Endothelial cell of umbilical vein (primary cell): Measurements from ENCODE around the gene CCL27. TPM values are rescaled to one million over a fixed set of nuclear protein-coding genes. Genes with fewer than 3 reads are reported as not detected.

ENCODE experiments used
- BruUV-seq: library from RNA; stranded (reverse); fragments of 400-500 nt; replicated peaks from 2 replicates; lab custom pipeline; 2021; lab: Mats Ljungman, UMichigan
- CTCF ChIA-PET: fragments of 300-600, 350-600 bp; sonication (Branson Sonifier 250); formaldehyde crosslinking; loops from one replicate; lab custom pipeline; 2021; ENCODE audit warnings: antibody characterized with exemption, inconsistent platforms; lab: Charles Lee
- POLR2A ChIA-PET: fragments of 300-600, 350-600 bp; sonication (Branson Sonifier 250); formaldehyde crosslinking; loops from one replicate; lab custom pipeline; 2021; ENCODE audit warnings: antibody characterized with exemption, inconsistent platforms; lab: Charles Lee
- DNase-seq: peaks from one replicate; pipeline ENCODE4 v3.0.0-alpha.2; 2011; ENCODE audit warnings: low read depth, low spot score
- FAIRE-seq: peaks from 2 replicates; lab custom pipeline; 2011; peaks lifted over from hg19 to GRCh38; lab: Jason Lieb, UNC
- H2AFZ ChIP-seq: 2 replicates; pipeline ENCODE4 v1.6.0; 2012; ENCODE audit warnings: low read depth, low read length, control low read depth, inconsistent platforms
- H3K27ac ChIP-seq: 2 replicates; pipeline ENCODE4 v1.5.1; 2011; ENCODE audit warnings: low read depth, mild to moderate bottlenecking, control low read depth, low read length, moderate library complexity; ENCODE audit not compliant: insufficient read depth
- H3K27me3 ChIP-seq, 2 experiments: 2 replicates each; pipeline versions ENCODE4 v1.6.0 to v1.6.1; 2011; ENCODE audit warnings: low read length in 2 of 2, mixed read lengths in 1 of 2; ENCODE audit not compliant: control insufficient read depth in 2 of 2, insufficient read depth in 2 of 2
- H3K36me3 ChIP-seq, 2 experiments: 2 replicates in 1 of 2; 3 replicates in 1 of 2; pipeline ENCODE4 v1.5.1; 2011; ENCODE audit warnings: low read length in 2 of 2, mild to moderate bottlenecking in 1 of 2, moderate library complexity in 1 of 2; ENCODE audit not compliant: control insufficient read depth in 2 of 2, insufficient read depth in 2 of 2; ENCODE audit errors: extremely low read depth in 1 of 2
- H3K4me1 ChIP-seq: 3 replicates; pipeline ENCODE4 v1.5.1; 2011; ENCODE audit warnings: mild to moderate bottlenecking, low read length; ENCODE audit not compliant: control insufficient read depth, insufficient read depth; ENCODE audit errors: extremely low read depth
- H3K4me2 ChIP-seq: 2 replicates; pipeline ENCODE4 v1.6.1; 2011; ENCODE audit warnings: low read length, control low read depth, mixed read lengths; ENCODE audit not compliant: insufficient read depth
- H3K4me3 ChIP-seq, 3 experiments: fragments of 200-600 bp in 1 of 3; sonication (generic), shearing (Covaris generic) in 1 of 3; replicated peaks in 1 of 3; 2 replicates each; pipeline ENCODE4 v1.5.1; 2011 to 2016; ENCODE audit warnings: control low read depth in 3 of 3, low read length in 3 of 3, mild to moderate bottlenecking in 2 of 3, inconsistent platforms in 1 of 3, low read depth in 1 of 3, moderate library complexity in 1 of 3; ENCODE audit not compliant: insufficient read depth in 1 of 3
- H3K79me2 ChIP-seq: 2 replicates; pipeline ENCODE4 v1.6.0; 2012; ENCODE audit warnings: low read length, inconsistent platforms; ENCODE audit not compliant: control insufficient read depth, insufficient read depth
- H3K9ac ChIP-seq: replicated peaks from 2 replicates; pipeline ENCODE3; 2011; ENCODE audit warnings: low read length, control low read depth; ENCODE audit not compliant: insufficient read depth; ENCODE audit errors: extremely low read depth
- H3K9me1 ChIP-seq: replicated peaks from 3 replicates; pipeline ENCODE4 v1.6.0; 2011; ENCODE audit warnings: mild to moderate bottlenecking, low read length; ENCODE audit not compliant: control insufficient read depth, insufficient read depth; ENCODE audit errors: extremely low read depth
- H3K9me3 ChIP-seq: replicated peaks from 2 replicates; pipeline ENCODE4 v1.5.1; 2012; ENCODE audit warnings: low read length, inconsistent platforms; ENCODE audit not compliant: control insufficient read depth, insufficient read depth
- H4K20me1 ChIP-seq: replicated peaks from 2 replicates; pipeline ENCODE3; 2011; ENCODE audit warnings: mild to moderate bottlenecking, low read length; ENCODE audit not compliant: control insufficient read depth, insufficient read depth; ENCODE audit errors: extremely low read depth
- EZH2 ChIP-seq: IDR thresholded peaks from 2 replicates; pipeline ENCODE4 v1.6.1; 2012; ENCODE audit warnings: borderline replicate concordance, low read depth, mild to moderate bottlenecking, moderate library complexity, low read length, inconsistent platforms; ENCODE audit not compliant: severe bottlenecking
- FOS ChIP-seq: IDR thresholded peaks from 2 replicates; pipeline ENCODE4 v1.6.1; 2011; ENCODE audit warnings: mild to moderate bottlenecking, low read length, moderate library complexity, borderline replicate concordance; ENCODE audit not compliant: insufficient read depth
- GATA2 ChIP-seq: IDR thresholded peaks from 2 replicates; pipeline ENCODE4 v1.7.0; 2011; ENCODE audit warnings: low read depth, mild to moderate bottlenecking, moderate library complexity, mixed read lengths, low read length; ENCODE audit not compliant: insufficient read length, insufficient read depth
- JUN ChIP-seq: IDR thresholded peaks from 2 replicates; pipeline ENCODE4 v1.6.1; 2011; ENCODE audit warnings: borderline replicate concordance, low read depth; ENCODE audit not compliant: insufficient read length, insufficient read depth
- MYC ChIP-seq: IDR thresholded peaks from one replicate; pipeline ENCODE4 v1.6.1; 2011; ENCODE audit warnings: mild to moderate bottlenecking, low read depth, low read length
- POLR2A ChIP-seq: IDR thresholded peaks from 2 replicates; pipeline ENCODE4 v1.6.1; 2012; ENCODE audit warnings: low read depth, mild to moderate bottlenecking, control low read depth, low read length
- POLR2AphosphoS5 ChIP-seq: IDR thresholded peaks from 2 replicates; pipeline ENCODE4 v1.6.1; 2012; ENCODE audit warnings: low read depth, mild to moderate bottlenecking, control low read depth, low read length, moderate library complexity; ENCODE audit not compliant: insufficient read depth
- dilution Hi-C: fragments of 300-500 bp; cut with MboI; formaldehyde crosslinking; loops from one replicate; pipeline ENCODE4 v1.15.0; 2019; ENCODE audit warnings: low sequenced_read_pairs; ENCODE audit not compliant: extremely low pct_ligation_motif_present
- intact Hi-C: fragments of 100-400 bp; cut with micrococcal nuclease; formaldehyde crosslinking; loops from one replicate; pipeline ENCODE4 v1.10.0; 2022
- polyA plus RNA-seq, 4 experiments: library from polyadenylated mRNA; depleted of rRNA in 3 of 4; stranded (reverse) in 3 of 4; unstranded in 1 of 4; fragments of >200 nt; gene quantifications; 2 replicates each; pipeline versions ENCODE4 v1.2.1 to v1.2.3, GENCODE V29; 2011 to 2012; ENCODE audit warnings: missing spikeins in 1 of 4
- total RNA-seq: library from RNA; stranded (reverse); gene quantifications from 2 replicates; pipeline ENCODE4 v1.2.3, GENCODE V29; 2021
- TF ChIP-seq, protein P1 (sequence below): IDR thresholded peaks from 2 replicates; pipeline ENCODE4 v1.6.1; 2011; ENCODE audit not compliant: insufficient read depth, insufficient read length
- TF ChIP-seq, protein P2 (sequence below), 2 donors: IDR thresholded peaks; 1 replicate in 1 of 2; 2 replicates in 1 of 2; pipeline ENCODE4 v1.5.1; 2011; ENCODE audit warnings: low read length in 2 of 2, mild to moderate bottlenecking in 2 of 2, moderate library complexity in 2 of 2, control low read depth in 1 of 2, inconsistent platforms in 1 of 2, low read depth in 1 of 2; ENCODE audit not compliant: insufficient read depth in 1 of 2; ENCODE audit errors: extremely low read depth in 1 of 2

CCL27 gene
- total and polyA plus RNA-seq, 2 donors (not counting 3 experiments of a cell fraction or from before 2014, with no cell fraction given), result not detected

DNA sequence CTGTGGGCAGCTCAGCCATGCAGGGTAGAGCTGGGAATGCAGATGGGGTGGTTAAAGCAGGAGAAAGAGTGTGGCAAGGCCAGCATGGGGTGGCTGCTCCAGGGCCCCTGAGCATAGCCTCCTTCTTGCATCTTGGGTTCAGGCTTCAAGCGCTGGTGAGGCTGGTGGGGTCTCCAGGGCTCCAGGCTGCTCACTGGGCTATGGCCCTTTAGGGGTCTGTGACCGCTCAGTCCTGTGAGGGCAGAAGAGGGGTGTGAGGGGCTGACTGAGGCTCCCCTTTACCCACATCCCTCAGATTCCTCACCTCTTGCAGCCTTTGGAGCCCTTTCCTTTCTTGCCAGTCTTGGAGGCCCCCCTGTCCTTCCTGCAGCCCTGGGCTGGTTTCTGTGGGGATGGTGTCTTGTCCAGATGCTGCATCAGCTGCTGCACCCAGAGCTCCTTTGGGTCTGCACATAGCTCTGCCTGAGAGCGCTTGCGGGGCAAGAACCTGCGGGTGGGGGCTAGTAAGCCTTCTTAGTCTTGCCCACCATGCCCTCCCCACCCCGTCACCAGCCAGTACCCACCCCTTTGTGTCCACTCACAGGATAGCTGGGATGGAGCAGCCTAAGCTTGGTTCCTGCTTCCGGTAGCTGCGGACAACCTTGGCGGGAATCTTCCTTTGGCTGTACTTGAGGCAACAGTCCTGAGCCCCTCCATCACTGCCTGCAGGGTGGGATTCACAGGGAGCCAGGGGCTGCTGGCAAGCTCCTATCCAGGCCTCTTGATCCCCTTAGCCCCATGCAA lies 46.9 kb upstream of the CCL27 start:
- ChIA-PET CTCF (interaction anchor here (0.7 to 2.0 kb wide), 5 partner anchors 8 to 184 kb away, joined by 3 to 8 read pairs (median 3); no protein-coding TSS in a partner anchor), POLR2A (no interaction called here)
- no peaks in the 10 kb centered on the region for H3K9me3 ChIP-seq
- H3K9me1 ChIP-seq, result no peaks in the 10 kb centered on the region
- dilution Hi-C loops (no loop called here), intact Hi-C loops (no loop called here)
- H3K27me3 ChIP-seq, result peaks cover 11 to 23% of the 10 kb centered on the region in 2 experiments
- H3K27ac ChIP-seq, result no peak overlapping the region
- H2AFZ ChIP-seq, result no peak overlapping the region
- BruUV-seq, result no TSS peak
- H3K9ac ChIP-seq, result no peak overlapping the region
- H3K79me2 ChIP-seq, result no peaks in the 10 kb centered on the region
- no peaks in the 10 kb centered on the region for H3K36me3 ChIP-seq
- FAIRE-seq, result no peak
- TF ChIP-seq, protein P1, sequence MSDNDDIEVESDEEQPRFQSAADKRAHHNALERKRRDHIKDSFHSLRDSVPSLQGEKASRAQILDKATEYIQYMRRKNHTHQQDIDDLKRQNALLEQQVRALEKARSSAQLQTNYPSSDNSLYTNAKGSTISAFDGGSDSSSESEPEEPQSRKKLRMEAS, result no peak
- no peak for TF ChIP-seq JUN
- H3K4me2 ChIP-seq, result no peak overlapping the region
- no peaks in the 10 kb centered on the region for H4K20me1 ChIP-seq
- no peak overlapping the region for H3K4me3 ChIP-seq
- no peaks in the 10 kb centered on the region for H3K4me1 ChIP-seq
- no peak for DNase-seq

GRCh38 chr9:34707130-34707529 lies 44.7 kb upstream of the CCL27 start:
- ChIA-PET CTCF (no interaction called here), POLR2A (no interaction called here)
- intact Hi-C loops (no loop called here), dilution Hi-C loops (no loop called here)
- no peak overlapping the region for H3K4me2 ChIP-seq
- peaks cover 2 to 6% of the 10 kb centered on the region in 2 experiments for H3K27me3 ChIP-seq
- no peak overlapping the region for H3K4me3 ChIP-seq
- no peak overlapping the region for H3K27ac ChIP-seq
- no peak overlapping the region for H3K9ac ChIP-seq
- no peaks in the 10 kb centered on the region for H3K79me2 ChIP-seq
- H3K9me1 ChIP-seq, result no peaks in the 10 kb centered on the region
- H2AFZ ChIP-seq, result no peak overlapping the region
- H4K20me1 ChIP-seq, result no peaks in the 10 kb centered on the region
- H3K9me3 ChIP-seq, result no peaks in the 10 kb centered on the region
- H3K36me3 ChIP-seq, result no peaks in the 10 kb centered on the region
- FAIRE-seq (no peak), DNase-seq (no peak)
- no peaks in the 10 kb centered on the region for H3K4me1 ChIP-seq
- no TSS peak for BruUV-seq
- no peak for TF ChIP-seq POLR2AphosphoS5
- no peak for TF ChIP-seq POLR2A
- TF ChIP-seq JUN, result no peak
- TF ChIP-seq, protein P1, result no peak
- TF ChIP-seq EZH2, result no peak
- TF ChIP-seq MYC, result no peak
- TF ChIP-seq FOS, result no peak
- TF ChIP-seq, protein P2, sequence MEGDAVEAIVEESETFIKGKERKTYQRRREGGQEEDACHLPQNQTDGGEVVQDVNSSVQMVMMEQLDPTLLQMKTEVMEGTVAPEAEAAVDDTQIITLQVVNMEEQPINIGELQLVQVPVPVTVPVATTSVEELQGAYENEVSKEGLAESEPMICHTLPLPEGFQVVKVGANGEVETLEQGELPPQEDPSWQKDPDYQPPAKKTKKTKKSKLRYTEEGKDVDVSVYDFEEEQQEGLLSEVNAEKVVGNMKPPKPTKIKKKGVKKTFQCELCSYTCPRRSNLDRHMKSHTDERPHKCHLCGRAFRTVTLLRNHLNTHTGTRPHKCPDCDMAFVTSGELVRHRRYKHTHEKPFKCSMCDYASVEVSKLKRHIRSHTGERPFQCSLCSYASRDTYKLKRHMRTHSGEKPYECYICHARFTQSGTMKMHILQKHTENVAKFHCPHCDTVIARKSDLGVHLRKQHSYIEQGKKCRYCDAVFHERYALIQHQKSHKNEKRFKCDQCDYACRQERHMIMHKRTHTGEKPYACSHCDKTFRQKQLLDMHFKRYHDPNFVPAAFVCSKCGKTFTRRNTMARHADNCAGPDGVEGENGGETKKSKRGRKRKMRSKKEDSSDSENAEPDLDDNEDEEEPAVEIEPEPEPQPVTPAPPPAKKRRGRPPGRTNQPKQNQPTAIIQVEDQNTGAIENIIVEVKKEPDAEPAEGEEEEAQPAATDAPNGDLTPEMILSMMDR (IDR thresholded peaks at IDR 0.05; ENCODE audit: extremely low read depth in 1 of 2, insufficient read depth in 1 of 2, low read depth in 1 of 2, low read length in 2 of 2), result no peak
- no peak for TF ChIP-seq GATA2
